Stimulated activated naive CD8-positive, alpha-beta T cell treated with anti-CD3 and anti-CD28 coated beads, Interleukin-15, Interleukin-2, amounts not matched to agents 100 U/mL and 50 U/mL, for 24 hours (primary cell): ENCODE data around the gene CDCA3.

ENCODE experiments used
- ATAC-seq: fragments of 150-1000 bp; cut with Tn5 transposase; one replicate; pipeline ENCODE4 v1.10.0; 2021
- DNase-seq: peaks from one replicate; pipeline ENCODE4 v3.0.0; 2021

Gene CDCA3

GRCh38 chr12:6852651-6853354 lies 1.7 kb upstream of the CDCA3 start:
- ATAC-seq (peak; percentile 5), DNase-seq (peak; percentile 72)

GRCh38 chr12:6851921-6852650 lies 1.0 kb upstream of the CDCA3 start, which contains the start of gene USP5:
USP5 (plus strand) TSS chr12:6852150; CDS start chr12:6852180, 30 bp downstream.
- ATAC-seq (peak; percentile 87), DNase-seq (peak; percentile 97)

GRCh38 chr12:6850796-6851152 lies 312 bp downstream of the CDCA3 start:
- ATAC-seq (no peak), DNase-seq (no peak)

GRCh38 chr12:6849976-6850560 lies 1.0 kb downstream of the CDCA3 start:
- ATAC-seq: no peak
- no peak for DNase-seq

- DNase-seq (no peak), ATAC-seq (no peak)
Observed at GRCh38 chr12:6849427-6849826, 1.7 kb downstream of the CDCA3 start.

- ATAC-seq: no peak
- DNase-seq: no peak
Observed at GRCh38 chr12:6847676-6848075, 3.4 kb downstream of the CDCA3 start.

- no peak for DNase-seq
Observed at GRCh38 chr12:6846316-6846869, 4.7 kb downstream of the CDCA3 start.

GRCh38 chr12:6845395-6845794 lies 5.7 kb downstream of the CDCA3 start:
- no peak for DNase-seq

More at GRCh38 chr12:6846316-6846869, 4.7 kb downstream of the CDCA3 start:
- ATAC-seq: no peak

GRCh38 chr12:6843118-6843902 lies 7.8 kb downstream of the CDCA3 start:
- ATAC-seq: no peak
- DNase-seq: no peak

More at GRCh38 chr12:6845395-6845794, 5.7 kb downstream of the CDCA3 start:
- ATAC-seq: no peak

GRCh38 chr12:6842075-6842474 lies 9.0 kb downstream of the CDCA3 start:
- ATAC-seq: no peak
- DNase-seq: no peak

GRCh38 chr12:6840761-6841515 lies 10.1 kb downstream of the CDCA3 start, which contains the start of gene GNB3:
GNB3 (plus strand) TSS chr12:6840925; CDS start chr12:6841288, 363 bp downstream.
- DNase-seq (no peak), ATAC-seq (no peak)

GRCh38 chr12:6840330-6840729 lies 10.8 kb downstream of the CDCA3 start:
- ATAC-seq: no peak
- no peak for DNase-seq

- DNase-seq: no peak
- ATAC-seq: no peak
Observed at GRCh38 chr12:6839482-6840201, 11.4 kb downstream of the CDCA3 start.

- ATAC-seq (no peak), DNase-seq (no peak)
Observed at GRCh38 chr12:6838854-6839253, 12.2 kb downstream of the CDCA3 start.

GRCh38 chr12:6837370-6838060 lies 13.6 kb downstream of the CDCA3 start:
- no peak for DNase-seq
- ATAC-seq: no peak

- DNase-seq (no peak), ATAC-seq (no peak)
Observed at GRCh38 chr12:6836851-6837250, 14.2 kb downstream of the CDCA3 start.

GRCh38 chr12:6834873-6835272 lies 16.2 kb downstream of the CDCA3 start:
- DNase-seq (no peak), ATAC-seq (no peak)

GRCh38 chr12:6834254-6834653 lies 16.8 kb downstream of the CDCA3 start:
- DNase-seq (no peak), ATAC-seq (no peak)

GRCh38 chr12:6833189-6833890 lies 17.7 kb downstream of the CDCA3 start:
- no peak for ATAC-seq
- DNase-seq: no peak
